WERI-Rb-1 (cell line): Measurements from ENCODE around the gene RAI1.

Experiments
- DNase-seq: peaks from one replicate; pipeline ENCODE4 v3.0.0-alpha.2; 2020
- H3K27ac ChIP-seq: fragments of 250-450 bp; sonication (Bioruptor Pico); 2 replicates; pipeline ENCODE4 v1.5.1; 2020; ENCODE audit warnings: mild to moderate bottlenecking, moderate library complexity
- H3K27me3 ChIP-seq: fragments of 250-450 bp; sonication (Bioruptor Pico); 2 replicates; pipeline ENCODE4 v1.5.1; 2021; ENCODE audit warnings: mild to moderate bottlenecking, low read depth, moderate library complexity; ENCODE audit not compliant: insufficient read depth, severe bottlenecking
- H3K36me3 ChIP-seq: fragments of 250-450 bp; sonication (Bioruptor Pico); 2 replicates; pipeline ENCODE4 v1.5.1; 2020; ENCODE audit warnings: mild to moderate bottlenecking, moderate library complexity
- H3K4me3 ChIP-seq: 2 replicates; pipeline ENCODE4 v1.5.1; 2011; ENCODE audit warnings: low read depth, mild to moderate bottlenecking, control low read depth, low read length
- H3K9me3 ChIP-seq: fragments of 250-450 bp; sonication (Bioruptor Pico); 2 replicates; pipeline ENCODE4 v1.5.1; 2021; ENCODE audit warnings: mild to moderate bottlenecking, moderate library complexity; ENCODE audit not compliant: severe bottlenecking
- TF ChIP-seq, protein P1 (sequence below): IDR thresholded peaks from 2 replicates; pipeline ENCODE4 v1.5.1; 2011; ENCODE audit warnings: low read depth, mild to moderate bottlenecking, control low read depth, inconsistent platforms, low read length

The RAI1 gene

DNA sequence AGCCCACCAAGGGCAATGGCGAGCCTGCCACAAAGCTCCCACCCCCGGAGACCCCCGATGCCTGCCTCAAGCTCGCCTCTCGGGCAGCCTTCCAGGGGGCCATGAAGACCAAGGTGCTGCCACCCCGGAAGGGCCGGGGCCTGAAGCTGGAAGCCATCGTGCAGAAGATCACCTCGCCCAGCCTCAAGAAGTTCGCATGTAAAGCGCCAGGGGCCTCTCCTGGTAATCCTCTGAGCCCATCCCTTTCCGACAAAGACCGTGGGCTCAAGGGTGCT is 115.5 kb downstream of the RAI1 start:
- TF ChIP-seq, protein P1, sequence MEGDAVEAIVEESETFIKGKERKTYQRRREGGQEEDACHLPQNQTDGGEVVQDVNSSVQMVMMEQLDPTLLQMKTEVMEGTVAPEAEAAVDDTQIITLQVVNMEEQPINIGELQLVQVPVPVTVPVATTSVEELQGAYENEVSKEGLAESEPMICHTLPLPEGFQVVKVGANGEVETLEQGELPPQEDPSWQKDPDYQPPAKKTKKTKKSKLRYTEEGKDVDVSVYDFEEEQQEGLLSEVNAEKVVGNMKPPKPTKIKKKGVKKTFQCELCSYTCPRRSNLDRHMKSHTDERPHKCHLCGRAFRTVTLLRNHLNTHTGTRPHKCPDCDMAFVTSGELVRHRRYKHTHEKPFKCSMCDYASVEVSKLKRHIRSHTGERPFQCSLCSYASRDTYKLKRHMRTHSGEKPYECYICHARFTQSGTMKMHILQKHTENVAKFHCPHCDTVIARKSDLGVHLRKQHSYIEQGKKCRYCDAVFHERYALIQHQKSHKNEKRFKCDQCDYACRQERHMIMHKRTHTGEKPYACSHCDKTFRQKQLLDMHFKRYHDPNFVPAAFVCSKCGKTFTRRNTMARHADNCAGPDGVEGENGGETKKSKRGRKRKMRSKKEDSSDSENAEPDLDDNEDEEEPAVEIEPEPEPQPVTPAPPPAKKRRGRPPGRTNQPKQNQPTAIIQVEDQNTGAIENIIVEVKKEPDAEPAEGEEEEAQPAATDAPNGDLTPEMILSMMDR, result no peak
- Histone ChIP-seq H3K4me3 (no peak overlapping the region), H3K9me3 (no peaks in the 10 kb centered on the region), H3K36me3 (peaks cover 81% of the 10 kb centered on the region), H3K27ac (no peak overlapping the region), H3K27me3 (no peaks in the 10 kb centered on the region)
- DNase-seq, result no peak

DNA sequence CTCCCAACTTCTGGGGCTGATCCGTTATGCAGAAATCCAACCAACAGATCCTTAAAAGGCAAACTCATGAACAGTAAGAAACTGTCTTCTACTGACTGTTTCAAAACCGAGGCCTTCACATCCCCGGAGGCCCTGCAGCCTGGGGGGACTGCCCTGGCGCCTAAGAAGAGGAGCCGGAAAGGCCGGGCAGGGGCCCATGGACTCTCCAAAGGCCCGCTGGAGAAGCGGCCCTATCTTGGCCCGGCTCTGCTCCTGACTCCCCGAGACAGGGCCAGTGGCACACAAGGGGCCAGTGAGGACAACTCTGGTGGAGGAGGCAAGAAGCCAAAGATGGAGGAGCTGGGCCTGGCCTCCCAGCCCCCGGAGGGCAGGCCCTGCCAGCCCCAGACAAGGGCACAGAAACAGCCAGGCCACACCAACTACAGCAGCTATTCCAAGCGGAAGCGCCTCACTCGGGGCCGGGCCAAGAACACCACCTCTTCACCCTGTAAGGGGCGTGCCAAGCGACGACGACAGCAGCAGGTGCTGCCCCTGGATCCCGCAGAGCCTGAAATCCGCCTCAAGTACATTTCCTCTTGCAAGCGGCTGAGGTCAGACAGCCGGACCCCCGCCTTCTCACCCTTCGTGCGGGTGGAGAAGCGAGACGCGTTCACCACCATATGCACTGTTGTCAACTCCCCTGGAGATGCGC is 116.0 kb downstream of the RAI1 start:
- Histone ChIP-seq H3K36me3 (peaks cover 86% of the 10 kb centered on the region), H3K9me3 (no peaks in the 10 kb centered on the region), H3K27me3 (no peaks in the 10 kb centered on the region), H3K4me3 (no peak overlapping the region), H3K27ac (no peak overlapping the region)
- DNase-seq, result no peak
- TF ChIP-seq, protein P1, result no peak

DNA sequence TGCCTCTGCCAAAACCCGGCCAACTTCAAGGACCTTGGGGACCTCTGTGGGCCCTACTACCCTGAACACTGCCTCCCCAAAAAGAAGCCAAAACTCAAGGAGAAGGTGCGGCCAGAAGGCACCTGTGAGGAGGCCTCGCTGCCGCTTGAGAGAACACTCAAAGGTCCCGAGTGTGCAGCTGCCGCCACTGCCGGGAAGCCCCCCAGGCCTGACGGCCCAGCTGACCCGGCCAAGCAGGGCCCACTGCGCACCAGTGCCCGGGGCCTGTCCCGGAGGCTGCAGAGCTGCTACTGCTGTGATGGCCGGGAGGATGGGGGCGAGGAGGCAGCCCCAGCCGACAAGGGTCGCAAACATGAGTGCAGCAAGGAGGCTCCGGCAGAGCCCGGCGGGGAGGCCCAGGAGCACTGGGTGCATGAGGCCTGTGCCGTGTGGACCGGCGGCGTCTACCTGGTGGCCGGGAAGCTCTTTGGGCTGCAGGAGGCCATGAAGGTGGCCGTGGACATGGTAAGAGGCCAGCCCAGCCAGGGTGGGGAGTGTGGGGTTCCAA is 116.8 kb downstream of the RAI1 start:
- H3K36me3 ChIP-seq, result peaks cover 90% of the 10 kb centered on the region
- TF ChIP-seq, protein P1, result no peak

DNA sequence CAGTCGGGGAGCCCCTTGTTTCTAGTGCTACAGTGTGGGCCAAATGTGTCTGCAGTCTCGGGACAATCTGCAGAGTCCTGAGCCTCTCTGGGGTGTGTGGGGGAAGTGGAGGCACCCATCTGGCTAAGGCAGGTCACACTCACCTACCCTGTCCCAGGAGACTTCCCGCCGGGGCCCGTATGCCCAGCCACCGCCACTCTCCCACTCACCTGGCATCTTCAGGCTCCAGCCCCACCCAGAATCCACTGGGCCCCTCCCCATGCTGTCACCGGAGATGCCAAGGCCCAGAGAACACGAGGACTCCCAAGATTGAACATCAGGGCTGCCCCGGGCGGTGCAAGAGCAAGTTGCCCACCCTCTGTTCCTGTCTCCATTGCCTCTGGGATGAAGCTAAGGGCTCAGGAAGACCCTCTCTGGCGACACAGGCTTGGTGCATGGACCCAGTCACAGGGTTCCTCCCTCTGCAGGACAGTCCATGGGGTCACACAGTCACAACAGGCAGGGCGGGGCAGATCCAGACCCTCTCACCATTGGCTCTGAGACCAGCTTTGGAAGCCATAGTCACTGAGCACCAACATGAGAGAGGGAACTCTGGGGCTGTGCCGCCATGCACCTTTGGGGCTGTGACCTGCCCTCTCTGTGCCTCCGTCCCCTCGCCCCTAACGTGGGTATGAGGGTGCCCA is 117.5 kb downstream of the RAI1 start:
- no peaks in the 10 kb centered on the region for H3K27me3 ChIP-seq
- TF ChIP-seq, protein P1, result no peak
- no peak for DNase-seq
- no peak overlapping the region for H3K4me3 ChIP-seq
- H3K36me3 ChIP-seq, result peaks cover 90% of the 10 kb centered on the region
- H3K27ac ChIP-seq, result no peak overlapping the region
- no peaks in the 10 kb centered on the region for H3K9me3 ChIP-seq

More for the DNA sequence above, 116.8 kb downstream of the RAI1 start:
- Histone ChIP-seq H3K27me3 (no peaks in the 10 kb centered on the region), H3K9me3 (no peaks in the 10 kb centered on the region), H3K4me3 (no peak overlapping the region), H3K27ac (no peak overlapping the region)
- DNase-seq, result no peak

DNA sequence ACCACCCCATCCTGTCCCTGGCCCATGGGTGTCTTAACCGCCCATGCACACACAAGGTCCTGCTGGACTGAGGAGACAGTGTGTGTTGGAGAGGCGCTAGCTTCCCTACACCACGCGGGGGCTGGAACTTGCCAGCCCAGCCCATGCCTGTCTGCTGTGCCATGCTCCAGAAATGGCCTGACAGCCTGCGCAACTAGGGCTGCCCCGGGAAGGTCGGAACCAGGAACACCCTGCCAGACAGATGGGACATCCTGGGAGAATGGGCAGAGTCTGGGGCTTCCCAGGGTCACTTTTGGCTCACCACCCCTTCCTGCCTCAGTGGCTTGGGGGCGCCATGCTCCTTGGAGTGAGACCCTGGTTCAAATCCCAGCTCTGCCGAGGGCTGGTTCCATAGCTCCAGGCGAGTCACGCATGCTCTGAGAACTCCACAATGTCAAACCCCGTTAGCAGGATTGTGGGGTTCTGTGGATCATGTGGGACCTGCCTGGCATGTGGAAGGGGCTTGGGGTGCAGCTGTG is 119.3 kb downstream of the RAI1 start:
- H3K36me3 ChIP-seq, result peaks cover 88% of the 10 kb centered on the region
- TF ChIP-seq, protein P1, result 0 out of 2 replicates have a peak, but pooled peaks have one; percentile 15
- no peak for DNase-seq
- no peak overlapping the region for H3K27ac ChIP-seq
- no peaks in the 10 kb centered on the region for H3K27me3 ChIP-seq
- no peaks in the 10 kb centered on the region for H3K9me3 ChIP-seq
- no peak overlapping the region for H3K4me3 ChIP-seq
